ENCODE results near the gene WDR41. TPM values are rescaled to one million over a fixed set of nuclear protein-coding genes. Genes with fewer than 3 reads are reported as not detected.

The WDR41 gene
- total RNA-seq, 4 donors from 2014 or later = 23.2 to 55.7 (median 33.2) TPM

- Histone ChIP-seq H3K36me3 (peaks cover 0 to 68% of the 10 kb centered on the region in 2 donors), H3K9me3 (no peaks in the 10 kb centered on the region), H3K4me3 (no peak overlapping the region), H3K4me1 (no peaks in the 10 kb centered on the region), H3K27me3 (no peaks in the 10 kb centered on the region), H3K27ac (no peak overlapping the region)
- whole genome bisulfite sequencing, 2 donors (ENCODE audit: low coverage in 1 of 2) = 100% methylated on average over 1 of the region's 1 CpG; no CpG with 5 or more reads in 1 of the 2 donors
- no peak for ATAC-seq
- TF ChIP-seq POLR2AphosphoS5 (IDR thresholded peaks at IDR 0.05) (no peak), CTCF (IDR thresholded peaks at IDR 0.05) (no peak), POLR2A (IDR thresholded peaks at IDR 0.05) (no peak)
Observed at GRCh38 chr5:77448831-77449230, 43.3 kb downstream of the WDR41 start.

- Histone ChIP-seq H3K27ac (no peak overlapping the region), H3K36me3 (peaks cover 0 to 59% of the 10 kb centered on the region in 2 donors), H3K4me3 (no peak overlapping the region), H3K4me1 (no peaks in the 10 kb centered on the region), H3K27me3 (no peaks in the 10 kb centered on the region), H3K9me3 (no peaks in the 10 kb centered on the region)
- no peak for TF ChIP-seq POLR2AphosphoS5 (IDR thresholded peaks at IDR 0.05)
- TF ChIP-seq POLR2A (IDR thresholded peaks at IDR 0.05) = no peak
- TF ChIP-seq CTCF (IDR thresholded peaks at IDR 0.05) = no peak
- no peak for TF ChIP-seq EP300 (IDR thresholded peaks at IDR 0.05)
- ATAC-seq = no peak
- 82% methylated on average over 1 of the region's 1 CpG; no CpG with 5 or more reads in 1 of the 2 donors for WGBS, 2 donors (ENCODE audit: low coverage in 1 of 2)
Observed at GRCh38 chr5:77444356-77444755, 47.8 kb downstream of the WDR41 start.

GRCh38 chr5:77443670-77444069 lies 48.4 kb downstream of the WDR41 start:
- no peaks in the 10 kb centered on the region for H3K27me3 ChIP-seq
- no peak for ATAC-seq
- 13 to 56% methylated on average over 1 of the region's 1 CpG for WGBS, 2 donors (ENCODE audit: low coverage in 1 of 2)
- no peak overlapping the region for H3K4me3 ChIP-seq
- no peak overlapping the region for H3K27ac ChIP-seq
- no peaks in the 10 kb centered on the region for H3K9me3 ChIP-seq
- no peaks in the 10 kb centered on the region for H3K4me1 ChIP-seq
- TF ChIP-seq CTCF (IDR thresholded peaks at IDR 0.05) = no peak
- no peak for TF ChIP-seq EP300 (IDR thresholded peaks at IDR 0.05)
- TF ChIP-seq POLR2A (IDR thresholded peaks at IDR 0.05) = no peak
- no peak for TF ChIP-seq POLR2AphosphoS5 (IDR thresholded peaks at IDR 0.05)
- peaks cover 0 to 57% of the 10 kb centered on the region in 2 donors for H3K36me3 ChIP-seq

GRCh38 chr5:77438071-77438470 lies 54.0 kb downstream of the WDR41 start:
- TF ChIP-seq EP300 (IDR thresholded peaks at IDR 0.05) = no peak
- TF ChIP-seq POLR2AphosphoS5 (IDR thresholded peaks at IDR 0.05) = no peak
- no peak for TF ChIP-seq CTCF (IDR thresholded peaks at IDR 0.05)
- TF ChIP-seq POLR2A (IDR thresholded peaks at IDR 0.05) = no peak
- ATAC-seq = no peak
- Histone ChIP-seq H3K4me1 (no peaks in the 10 kb centered on the region), H3K27me3 (no peaks in the 10 kb centered on the region), H3K36me3 (peaks cover 3 to 80% of the 10 kb centered on the region in 2 donors), H3K27ac (no peak overlapping the region), H3K4me3 (no peak overlapping the region), H3K9me3 (no peaks in the 10 kb centered on the region)
- WGBS, 2 donors (ENCODE audit: low coverage in 1 of 2) = 58 to 73% methylated on average over 2 to 3 of the region's 3 CpGs

GRCh38 chr5:77437194-77437593 lies 54.9 kb downstream of the WDR41 start:
- TF ChIP-seq POLR2A (IDR thresholded peaks at IDR 0.05) (no peak), EP300 (IDR thresholded peaks at IDR 0.05) (no peak), POLR2AphosphoS5 (IDR thresholded peaks at IDR 0.05) (no peak)
- no peaks in the 10 kb centered on the region for H3K27me3 ChIP-seq
- H3K4me3 ChIP-seq = no peak overlapping the region
- 66 to 76% methylated on average over 5 of the region's 5 CpGs for WGBS, 2 donors (ENCODE audit: low coverage in 1 of 2)
- no peak for ATAC-seq
- H3K4me1 ChIP-seq = no peaks in the 10 kb centered on the region
- H3K36me3 ChIP-seq = peaks cover 3 to 89% of the 10 kb centered on the region in 2 donors
- H3K9me3 ChIP-seq = no peaks in the 10 kb centered on the region
- H3K27ac ChIP-seq = no peak overlapping the region
